K562 (cell line): Measurements from ENCODE around the gene TMEM208. TPM values are rescaled to one million over a fixed set of nuclear protein-coding genes. Genes with fewer than 3 reads are reported as not detected.

ENCODE experiments used
- ATAC-seq: fragments of 200-7000 bp; cut with Tn5 transposase; 3 replicates; pipeline ENCODE4 v1.9.1; 2020; ENCODE audit warnings: moderate library complexity
- BruUV-seq: library from RNA; stranded (reverse); fragments of 400-500 nt; replicated peaks from 2 replicates; lab custom pipeline; 2021; lab: Mats Ljungman, UMichigan
- CTCF ChIA-PET: fragments of 300-600 bp; formaldehyde crosslinking; extraction: SDS; loops from one replicate; lab custom pipeline; 2021; ENCODE audit warnings: low intra/inter-chr PET ratio; lab: Yijun Ruan, JAX
- POLR2A ChIA-PET: fragments of 300-600, 350-650 bp; sonication (Branson Sonifier 250); formaldehyde crosslinking; extraction: SDS; loops from one replicate; lab custom pipeline; 2021; ENCODE audit warnings: antibody characterized with exemption, inconsistent platforms; lab: Yijun Ruan, JAX
- DNase-seq, 4 experiments: peaks; one replicate each; pipeline versions ENCODE4 v3.0.0 to v3.0.0-alpha.2; 2011 to 2018; ENCODE audit warnings: low spot score in 3 of 4, mixed read lengths in 3 of 4; ENCODE audit errors: extremely low read depth in 1 of 4
- FAIRE-seq: peaks from 2 replicates; lab custom pipeline; 2011; peaks lifted over from hg19 to GRCh38; lab: Jason Lieb, UNC
- H2AFZ ChIP-seq: 2 replicates; pipeline ENCODE4 v1.6.0; 2011; ENCODE audit warnings: low read depth, low read length, control low read depth, inconsistent platforms
- H3K27ac ChIP-seq: fragments of 200-600 bp; 3 replicates; pipeline ENCODE4 v1.8.0; 2011; ENCODE audit warnings: low read depth, mild to moderate bottlenecking, control low read depth, inconsistent platforms, low read length, moderate library complexity, mixed read lengths; ENCODE audit errors: extremely low read depth
- H3K27me3 ChIP-seq, 2 experiments: fragments of 300-600 bp in 1 of 2; 2 replicates in 1 of 2; 3 replicates in 1 of 2; pipeline versions ENCODE4 v1.6.0 to v1.8.0; 2011; ENCODE audit warnings: inconsistent platforms in 2 of 2, low read length in 2 of 2, mild to moderate bottlenecking in 1 of 2, mixed read lengths in 1 of 2, moderate library complexity in 1 of 2; ENCODE audit not compliant: control insufficient read depth in 2 of 2, insufficient read depth in 2 of 2
- H3K36me3 ChIP-seq: fragments of 300-600 bp; 3 replicates; pipeline ENCODE4 v1.8.0; 2011; ENCODE audit warnings: mild to moderate bottlenecking, low read length, inconsistent platforms; ENCODE audit not compliant: control insufficient read depth, insufficient read depth
- H3K4me1 ChIP-seq, 2 experiments: fragments of 200-600 bp in 1 of 2; replicated peaks in 1 of 2; 2 replicates in 1 of 2; 3 replicates in 1 of 2; pipeline versions ENCODE4 v1.5.1 to v1.8.0; 2011; ENCODE audit warnings: inconsistent platforms in 2 of 2, low read length in 2 of 2, mild to moderate bottlenecking in 1 of 2, mixed read lengths in 1 of 2, moderate library complexity in 1 of 2; ENCODE audit not compliant: control insufficient read depth in 2 of 2, insufficient read depth in 2 of 2
- H3K4me2 ChIP-seq: 2 replicates; pipeline ENCODE4 v1.6.1; 2011; ENCODE audit warnings: low read length, control low read depth, inconsistent platforms, mixed read lengths; ENCODE audit not compliant: insufficient read depth
- H3K4me3 ChIP-seq: fragments of 200-600 bp; sonication (generic), shearing (Covaris generic); 2 replicates; pipeline ENCODE4 v1.5.1; 2016; ENCODE audit warnings: control low read depth, inconsistent platforms
- H3K79me2 ChIP-seq: fragments of 200-600 bp; 3 replicates; pipeline ENCODE4 v1.8.0; 2011; ENCODE audit warnings: low read length, inconsistent platforms; ENCODE audit not compliant: control insufficient read depth, insufficient read depth
- H3K9ac ChIP-seq, 2 experiments: 2 replicates each; pipeline versions ENCODE4 v1.6.0 to v1.6.1; 2011; ENCODE audit warnings: low read depth in 2 of 2, low read length in 2 of 2, control low read depth in 1 of 2, inconsistent platforms in 1 of 2, mild to moderate bottlenecking in 1 of 2, mixed read lengths in 1 of 2; ENCODE audit not compliant: insufficient read depth in 1 of 2
- H3K9me1 ChIP-seq: one replicate; pipeline ENCODE4 v1.6.0; 2011; ENCODE audit warnings: inconsistent platforms, mild to moderate bottlenecking, low read length, moderate library complexity; ENCODE audit not compliant: control insufficient read depth, insufficient read depth
- H3K9me3 ChIP-seq: replicated peaks from 2 replicates; pipeline ENCODE4 v1.5.1; 2011; ENCODE audit warnings: low read depth, low read length, inconsistent platforms; ENCODE audit not compliant: control insufficient read depth, insufficient read depth
- H4K20me1 ChIP-seq: replicated peaks from 2 replicates; pipeline ENCODE4 v1.6.1; 2011; ENCODE audit warnings: low read length, inconsistent platforms, mixed read lengths; ENCODE audit not compliant: control insufficient read depth, insufficient read depth
- BRD9 ChIP-seq: fragments of 450-650 bp; IDR thresholded peaks from 2 replicates; pipeline ENCODE4 v1.6.1; 2018; ENCODE audit warnings: low read depth; ENCODE audit not compliant: partially characterized antibody
- DPF2 ChIP-seq: fragments of 450-650 bp; IDR thresholded peaks from 2 replicates; pipeline ENCODE4 v1.6.1; 2016
- HDGF ChIP-seq: fragments of 450-650 bp; IDR thresholded peaks from 2 replicates; pipeline ENCODE4 v1.6.1; 2016
- NR2C1 ChIP-seq, 2 experiments: fragments of 450-650 bp; IDR thresholded peaks; 2 replicates each; pipeline ENCODE4 v1.6.1; 2017; ENCODE audit warnings: mild to moderate bottlenecking in 2 of 2, antibody characterized with exemption in 1 of 2, inconsistent platforms in 1 of 2, missing compliant biosample characterization in 1 of 2, missing genetic modification characterization in 1 of 2
- SIX5 ChIP-seq, 2 experiments: IDR thresholded peaks; 2 replicates each; pipeline ENCODE4 v1.6.1; 2011; ENCODE audit warnings: low read length in 2 of 2, borderline replicate concordance in 1 of 2, low read depth in 1 of 2, mild to moderate bottlenecking in 1 of 2, moderate library complexity in 1 of 2; ENCODE audit not compliant: insufficient read depth in 1 of 2
- SMARCE1 ChIP-seq: fragments of 450-650 bp; IDR thresholded peaks from 2 replicates; pipeline ENCODE4 v1.7.1; 2016; ENCODE audit warnings: mild to moderate bottlenecking
- ZEB2 ChIP-seq: fragments of 450-650 bp; IDR thresholded peaks from 2 replicates; pipeline ENCODE4 v1.6.1; 2016
- WGBS: fragments of 100-300 bp; shearing (Covaris generic); methylation state at CpG from one replicate; pipeline ENCODE4 v1.1.6; 2016; ENCODE audit warnings: low coverage, mixed read lengths; ENCODE audit not compliant: insufficient coverage; ENCODE audit errors: missing lambda C conversion rate; 5-methylcytosine and 5-hydroxymethylcytosine counted together
- in situ Hi-C: fragments of 300-500 bp; cut with MboI; formaldehyde crosslinking; loops from 4 replicates; pipeline ENCODE4 v1.15.0; 2018; ENCODE audit warnings: inconsistent platforms, mixed read lengths
- intact Hi-C: fragments of 100-400 bp; cut with micrococcal nuclease; formaldehyde crosslinking; loops from 2 replicates; pipeline ENCODE4 v1.14.2; 2022
- polyA plus RNA-seq, 8 experiments: library from polyadenylated mRNA; depleted of rRNA in 4 of 8; stranded (reverse) in 5 of 8; unstranded in 3 of 8; fragments of >200 nt; fragmentation: Nextera tagmentation in 2 of 8; fragmentation: Illumina TruSeq in 1 of 8; extraction: Ambion mirVana in 2 of 8; extraction: Trizol in 1 of 8; gene quantifications; 2 replicates each; pipeline versions ENCODE4 v1.2.1 to v1.2.3, GENCODE V29; 2011 to 2014; ENCODE audit warnings: inconsistent platforms in 1 of 8, missing spikeins in 1 of 8
- total RNA-seq, 7 experiments: library from RNA; depleted of rRNA in 6 of 7; stranded (reverse); fragments of >200 nt in 6 of 7; fragmentation: Illumina TruSeq in 2 of 7; extraction: Trizol in 2 of 7; gene quantifications; 2 replicates each; pipeline versions ENCODE4 v1.2.1 to v1.2.3, GENCODE V29; 2011 to 2021; ENCODE audit warnings: low replicate concordance in 1 of 7
- TF ChIP-seq, protein P1 (sequence below): fragments of 250-450 bp; sonication (Bioruptor Pico); IDR thresholded peaks from 2 replicates; pipeline ENCODE4 v1.5.0; 2020; ENCODE audit warnings: mild to moderate bottlenecking
- TF ChIP-seq, protein P2 (sequence below): fragments of 450-650 bp; IDR thresholded peaks from 2 replicates; pipeline ENCODE4 v1.6.1; 2016; ENCODE audit warnings: borderline replicate concordance
- TF ChIP-seq, protein P3 (sequence below): fragments of 250-450 bp; sonication (Bioruptor Pico); IDR thresholded peaks from 2 replicates; pipeline ENCODE4 v1.8.0; 2022; ENCODE audit warnings: inconsistent platforms
- TF ChIP-seq, protein P4 (sequence below): sonication (generic); formaldehyde crosslinking; IDR thresholded peaks from 2 replicates; pipeline ENCODE4 v1.8.1; 2023; ENCODE audit warnings: mild to moderate bottlenecking, missing genetic modification reagents
- TF ChIP-seq, protein P5 (sequence below): sonication (generic); formaldehyde crosslinking; IDR thresholded peaks from 2 replicates; pipeline ENCODE4 v1.5.0; 2020; ENCODE audit warnings: missing genetic modification reagents

The TMEM208 gene
- total and polyA plus RNA-seq, 9 of the 15 experiments (the other 6 are each of a cell fraction or from before 2014, with no cell fraction given), result 31.8 to 239 (median 54.3) TPM

DNA sequence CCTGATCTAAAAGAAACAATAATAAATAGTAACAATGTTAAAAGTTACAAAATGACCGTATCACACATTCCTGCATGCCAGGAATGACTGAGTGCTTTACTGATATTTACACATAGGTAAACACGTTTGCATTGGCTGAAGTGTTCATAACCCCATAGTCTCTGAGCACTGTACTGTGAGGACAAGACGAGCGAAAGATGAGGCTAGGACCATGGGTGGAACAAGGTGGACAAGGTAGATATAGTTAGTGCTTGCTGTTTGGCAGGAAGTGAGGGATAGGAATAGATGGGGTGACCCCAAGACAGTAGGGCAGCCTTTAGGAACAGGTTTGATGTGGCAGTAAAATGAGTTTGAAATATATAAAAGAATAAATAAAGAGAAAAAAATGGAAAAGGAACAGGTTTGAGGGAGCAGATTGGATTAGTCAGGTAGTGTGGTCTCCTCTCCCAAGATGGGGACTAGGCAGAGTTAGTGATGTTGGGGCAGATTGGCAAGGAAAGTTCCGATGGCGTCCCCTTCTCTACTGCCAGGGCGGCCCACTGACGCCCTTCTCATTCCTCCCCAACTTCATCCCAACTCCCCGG lies 35.4 kb upstream of the TMEM208 start:
- FAIRE-seq (no peak), ATAC-seq (peak; percentile 12), DNase-seq (no peak)
- H3K27ac ChIP-seq, result peak overlapping the region; percentile 50; the same call in 2 of the 3 replicates
- H3K4me1 ChIP-seq, result peaks cover 38 to 72% of the 10 kb centered on the region in 2 experiments
- BruUV-seq, result no TSS peak
- no peaks in the 10 kb centered on the region for H4K20me1 ChIP-seq
- no peaks in the 10 kb centered on the region for H3K9me1 ChIP-seq
- H3K9me3 ChIP-seq, result no peaks in the 10 kb centered on the region
- ChIA-PET CTCF (no interaction called here), POLR2A (interaction anchor here (0.7 to 1.0 kb wide), 2 partner anchors 15 to 171 kb away, joined by 3 read pairs; no protein-coding TSS in a partner anchor)
- H3K36me3 ChIP-seq, result peaks cover 38% of the 10 kb centered on the region
- H3K9ac ChIP-seq, result peak overlapping the region in 1 of 2 experiments; percentile 24; a peak in 3 of 4 replicates
- peak overlapping the region; percentile 88 for H2AFZ ChIP-seq
- H3K79me2 ChIP-seq, result peaks cover 46% of the 10 kb centered on the region
- H3K27me3 ChIP-seq, result no peaks in the 10 kb centered on the region
- intact Hi-C loops (loop anchor here (5.0 kb wide), 1 partner anchor 36 kb away; the partner anchor contains the start of gene TMEM208), in situ Hi-C loops (no loop called here)
- peak overlapping the region; percentile 83 for H3K4me3 ChIP-seq
- H3K4me2 ChIP-seq, result peak overlapping the region; percentile 97
- 6% methylated on average over 9 of the region's 9 CpGs for WGBS
- TF ChIP-seq, protein P1, sequence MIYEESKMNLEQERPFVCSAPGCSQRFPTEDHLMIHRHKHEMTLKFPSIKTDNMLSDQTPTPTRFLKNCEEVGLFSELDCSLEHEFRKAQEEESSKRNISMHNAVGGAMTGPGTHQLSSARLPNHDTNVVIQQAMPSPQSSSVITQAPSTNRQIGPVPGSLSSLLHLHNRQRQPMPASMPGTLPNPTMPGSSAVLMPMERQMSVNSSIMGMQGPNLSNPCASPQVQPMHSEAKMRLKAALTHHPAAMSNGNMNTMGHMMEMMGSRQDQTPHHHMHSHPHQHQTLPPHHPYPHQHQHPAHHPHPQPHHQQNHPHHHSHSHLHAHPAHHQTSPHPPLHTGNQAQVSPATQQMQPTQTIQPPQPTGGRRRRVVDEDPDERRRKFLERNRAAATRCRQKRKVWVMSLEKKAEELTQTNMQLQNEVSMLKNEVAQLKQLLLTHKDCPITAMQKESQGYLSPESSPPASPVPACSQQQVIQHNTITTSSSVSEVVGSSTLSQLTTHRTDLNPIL (CRISPR knock-in tag), result no peak
- TF ChIP-seq, protein P2, sequence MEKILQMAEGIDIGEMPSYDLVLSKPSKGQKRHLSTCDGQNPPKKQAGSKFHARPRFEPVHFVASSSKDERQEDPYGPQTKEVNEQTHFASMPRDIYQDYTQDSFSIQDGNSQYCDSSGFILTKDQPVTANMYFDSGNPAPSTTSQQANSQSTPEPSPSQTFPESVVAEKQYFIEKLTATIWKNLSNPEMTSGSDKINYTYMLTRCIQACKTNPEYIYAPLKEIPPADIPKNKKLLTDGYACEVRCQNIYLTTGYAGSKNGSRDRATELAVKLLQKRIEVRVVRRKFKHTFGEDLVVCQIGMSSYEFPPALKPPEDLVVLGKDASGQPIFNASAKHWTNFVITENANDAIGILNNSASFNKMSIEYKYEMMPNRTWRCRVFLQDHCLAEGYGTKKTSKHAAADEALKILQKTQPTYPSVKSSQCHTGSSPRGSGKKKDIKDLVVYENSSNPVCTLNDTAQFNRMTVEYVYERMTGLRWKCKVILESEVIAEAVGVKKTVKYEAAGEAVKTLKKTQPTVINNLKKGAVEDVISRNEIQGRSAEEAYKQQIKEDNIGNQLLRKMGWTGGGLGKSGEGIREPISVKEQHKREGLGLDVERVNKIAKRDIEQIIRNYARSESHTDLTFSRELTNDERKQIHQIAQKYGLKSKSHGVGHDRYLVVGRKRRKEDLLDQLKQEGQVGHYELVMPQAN, result no peak
- TF ChIP-seq, protein P3, sequence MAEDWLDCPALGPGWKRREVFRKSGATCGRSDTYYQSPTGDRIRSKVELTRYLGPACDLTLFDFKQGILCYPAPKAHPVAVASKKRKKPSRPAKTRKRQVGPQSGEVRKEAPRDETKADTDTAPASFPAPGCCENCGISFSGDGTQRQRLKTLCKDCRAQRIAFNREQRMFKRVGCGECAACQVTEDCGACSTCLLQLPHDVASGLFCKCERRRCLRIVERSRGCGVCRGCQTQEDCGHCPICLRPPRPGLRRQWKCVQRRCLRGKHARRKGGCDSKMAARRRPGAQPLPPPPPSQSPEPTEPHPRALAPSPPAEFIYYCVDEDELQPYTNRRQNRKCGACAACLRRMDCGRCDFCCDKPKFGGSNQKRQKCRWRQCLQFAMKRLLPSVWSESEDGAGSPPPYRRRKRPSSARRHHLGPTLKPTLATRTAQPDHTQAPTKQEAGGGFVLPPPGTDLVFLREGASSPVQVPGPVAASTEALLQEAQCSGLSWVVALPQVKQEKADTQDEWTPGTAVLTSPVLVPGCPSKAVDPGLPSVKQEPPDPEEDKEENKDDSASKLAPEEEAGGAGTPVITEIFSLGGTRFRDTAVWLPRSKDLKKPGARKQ (CRISPR knock-in tag), result no peak
- TF ChIP-seq NR2C1 (IDR thresholded peaks at IDR 0.05) (no peak), NR2C1 (tag; IDR thresholded peaks at IDR 0.05) (no peak), BRD9 (peak; percentile 56), ZEB2 (0 out of 2 replicates have a peak, but pooled peaks have one; percentile 35), HDGF (0 out of 2 replicates have a peak, but pooled peaks have one; percentile 52), SIX5 (IDR thresholded peaks at IDR 0.05; ENCODE audit: borderline replicate concordance in 1 of 2, insufficient read depth in 1 of 2, low read depth in 1 of 2, low read length in 2 of 2) (no peak), SMARCE1 (0 out of 2 replicates have a peak, but pooled peaks have one; percentile 22), DPF2 (peak; percentile 12; the same call in 1 of the 2 replicates)
- TF ChIP-seq, protein P4, sequence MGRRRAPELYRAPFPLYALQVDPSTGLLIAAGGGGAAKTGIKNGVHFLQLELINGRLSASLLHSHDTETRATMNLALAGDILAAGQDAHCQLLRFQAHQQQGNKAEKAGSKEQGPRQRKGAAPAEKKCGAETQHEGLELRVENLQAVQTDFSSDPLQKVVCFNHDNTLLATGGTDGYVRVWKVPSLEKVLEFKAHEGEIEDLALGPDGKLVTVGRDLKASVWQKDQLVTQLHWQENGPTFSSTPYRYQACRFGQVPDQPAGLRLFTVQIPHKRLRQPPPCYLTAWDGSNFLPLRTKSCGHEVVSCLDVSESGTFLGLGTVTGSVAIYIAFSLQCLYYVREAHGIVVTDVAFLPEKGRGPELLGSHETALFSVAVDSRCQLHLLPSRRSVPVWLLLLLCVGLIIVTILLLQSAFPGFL (CRISPR knock-in tag), result 0 out of 2 replicates have a peak, but pooled peaks have one; percentile 31
- TF ChIP-seq, protein P5, sequence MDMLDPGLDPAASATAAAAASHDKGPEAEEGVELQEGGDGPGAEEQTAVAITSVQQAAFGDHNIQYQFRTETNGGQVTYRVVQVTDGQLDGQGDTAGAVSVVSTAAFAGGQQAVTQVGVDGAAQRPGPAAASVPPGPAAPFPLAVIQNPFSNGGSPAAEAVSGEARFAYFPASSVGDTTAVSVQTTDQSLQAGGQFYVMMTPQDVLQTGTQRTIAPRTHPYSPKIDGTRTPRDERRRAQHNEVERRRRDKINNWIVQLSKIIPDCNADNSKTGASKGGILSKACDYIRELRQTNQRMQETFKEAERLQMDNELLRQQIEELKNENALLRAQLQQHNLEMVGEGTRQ (CRISPR knock-in tag), result no peak
